HG03139 (cell line): Measurements from ENCODE around the gene RLN3.

Experiments
- ATAC-seq: cut with Tn5 transposase; IDR thresholded peaks from one replicate; pipeline ENCODE4 v1.9.1; 2021; ENCODE audit not compliant: unreplicated experiment

Gene RLN3, protein sequence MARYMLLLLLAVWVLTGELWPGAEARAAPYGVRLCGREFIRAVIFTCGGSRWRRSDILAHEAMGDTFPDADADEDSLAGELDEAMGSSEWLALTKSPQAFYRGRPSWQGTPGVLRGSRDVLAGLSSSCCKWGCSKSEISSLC

GRCh38 chr19:14027856-14028450, at the start of gene RLN3:
Gene RLN3, plus strand, starts transcription at chr19:14028148. Its CDS starts 57 bp downstream, at chr19:14028205.
- no peak for ATAC-seq

DNA sequence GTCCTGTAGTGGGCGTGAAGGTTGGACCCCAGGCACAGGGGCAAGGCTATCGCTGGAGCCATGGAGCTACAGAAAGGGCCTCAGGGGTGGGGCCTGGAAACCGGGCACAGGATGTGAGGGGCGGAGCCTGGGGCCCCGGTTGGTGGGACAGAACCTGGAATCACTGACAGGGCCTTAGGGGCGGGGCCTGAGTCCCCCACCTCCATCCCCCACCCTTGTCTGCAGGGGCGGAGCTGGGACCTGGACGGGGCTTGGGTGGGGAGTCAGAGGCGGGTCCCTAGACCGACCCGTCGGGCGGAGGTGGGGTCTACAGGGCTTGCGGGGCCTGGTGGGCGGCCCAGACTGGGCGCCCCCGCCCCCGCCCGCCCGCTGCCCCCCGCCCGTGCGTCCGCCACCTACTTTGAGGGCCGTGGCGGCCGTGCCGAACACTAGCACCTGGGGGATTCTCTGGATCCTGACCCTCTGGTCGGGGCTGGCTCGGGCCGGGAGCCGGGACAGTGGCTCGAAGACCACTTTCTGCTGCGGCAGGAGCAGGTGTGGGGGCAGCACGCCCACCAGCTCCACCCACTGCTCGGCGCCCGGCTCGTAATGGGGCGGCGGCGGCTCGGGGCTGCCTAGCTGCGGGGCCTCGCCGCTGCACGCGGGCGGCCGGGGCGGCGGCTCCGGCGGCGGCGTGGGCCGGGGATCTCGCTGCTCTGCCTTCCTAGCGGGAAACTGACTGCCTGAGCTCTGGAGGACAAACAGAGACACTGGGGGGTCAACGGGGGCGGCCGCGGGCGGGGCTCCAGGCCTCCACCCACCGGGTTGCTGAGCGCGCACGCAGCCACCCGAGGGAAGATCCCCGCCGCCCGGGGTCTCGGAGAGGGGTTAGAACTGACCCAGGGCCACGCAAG, 49.4 kb upstream of the RLN3 start:
- ATAC-seq, result no peak

- no peak for ATAC-seq
Measured at GRCh38 chr19:13979244-13979615, 48.7 kb upstream of the RLN3 start.

GRCh38 chr19:13979686-13980085, 48.3 kb upstream of the RLN3 start:
- ATAC-seq, result no peak

DNA sequence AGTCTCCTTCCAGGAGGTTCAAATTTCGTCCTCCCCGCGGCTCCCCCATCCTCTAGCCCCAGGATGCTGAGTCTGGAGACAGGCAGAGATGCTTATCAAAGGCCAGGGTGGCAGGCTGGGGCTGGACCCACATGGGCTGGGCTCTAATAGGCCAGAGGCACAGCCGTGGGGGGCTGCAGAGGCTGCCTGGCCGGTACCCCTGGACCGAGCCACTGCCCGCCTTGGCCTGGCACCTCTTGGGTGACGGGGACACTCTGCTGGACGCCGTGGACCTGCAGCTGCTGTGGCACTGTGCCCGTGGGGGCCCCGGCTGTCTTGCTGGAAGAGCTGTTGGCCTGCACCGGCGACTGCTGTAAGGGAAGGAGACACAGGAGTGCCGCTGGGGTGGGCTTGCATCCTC, 47.6 kb upstream of the RLN3 start:
- no peak for ATAC-seq

GRCh38 chr19:13981021-13981420, 46.9 kb upstream of the RLN3 start:
- ATAC-seq, result no peak

DNA sequence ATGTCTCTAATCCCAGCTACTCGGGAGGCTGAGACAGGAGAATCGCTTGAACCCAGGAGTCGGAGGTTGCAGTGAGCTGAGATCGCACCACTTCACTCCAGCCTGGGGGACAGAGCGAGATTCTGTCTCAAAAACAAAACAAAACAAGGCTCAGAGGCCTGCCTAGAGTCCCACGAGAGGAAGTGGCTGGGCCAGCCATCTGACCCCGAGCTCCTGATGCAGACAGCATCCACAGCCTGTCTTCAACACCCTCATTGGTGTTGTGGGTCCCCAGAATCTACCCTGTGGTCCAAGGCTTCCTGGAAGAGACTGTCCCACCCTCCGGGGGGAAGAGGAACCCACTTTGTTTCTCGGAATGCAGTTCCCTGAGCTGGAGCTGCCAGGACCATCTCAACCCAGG, 46.5 kb upstream of the RLN3 start:
- ATAC-seq, result no peak

DNA sequence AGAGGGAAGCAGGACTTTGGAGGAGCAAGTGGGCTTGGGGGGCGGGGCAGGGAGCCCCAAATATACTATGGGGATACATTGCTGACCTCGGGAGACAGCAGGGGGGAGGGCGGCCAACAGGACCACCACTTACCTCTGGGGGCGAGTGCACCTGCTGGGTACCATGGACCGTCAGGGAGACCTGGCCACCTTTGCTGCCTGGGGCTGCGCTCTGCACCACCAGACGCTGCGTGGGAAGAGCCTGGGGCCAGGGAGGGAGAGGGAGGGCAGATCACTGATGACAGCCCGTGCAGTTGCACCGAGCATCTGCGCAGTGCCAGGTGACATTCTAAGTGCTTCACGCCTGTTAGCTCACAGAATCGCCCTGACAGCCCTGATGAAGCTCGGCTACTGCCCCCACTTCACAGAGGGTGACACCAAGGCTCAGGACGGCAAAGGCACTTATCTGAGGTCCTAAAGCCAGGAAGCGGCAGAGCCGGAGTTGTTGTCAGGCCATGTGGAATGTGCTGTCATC, 45.9 kb upstream of the RLN3 start:
- ATAC-seq, result no peak

- ATAC-seq, result no peak
Measured at GRCh38 chr19:13982773-13983172, 45.2 kb upstream of the RLN3 start.

DNA sequence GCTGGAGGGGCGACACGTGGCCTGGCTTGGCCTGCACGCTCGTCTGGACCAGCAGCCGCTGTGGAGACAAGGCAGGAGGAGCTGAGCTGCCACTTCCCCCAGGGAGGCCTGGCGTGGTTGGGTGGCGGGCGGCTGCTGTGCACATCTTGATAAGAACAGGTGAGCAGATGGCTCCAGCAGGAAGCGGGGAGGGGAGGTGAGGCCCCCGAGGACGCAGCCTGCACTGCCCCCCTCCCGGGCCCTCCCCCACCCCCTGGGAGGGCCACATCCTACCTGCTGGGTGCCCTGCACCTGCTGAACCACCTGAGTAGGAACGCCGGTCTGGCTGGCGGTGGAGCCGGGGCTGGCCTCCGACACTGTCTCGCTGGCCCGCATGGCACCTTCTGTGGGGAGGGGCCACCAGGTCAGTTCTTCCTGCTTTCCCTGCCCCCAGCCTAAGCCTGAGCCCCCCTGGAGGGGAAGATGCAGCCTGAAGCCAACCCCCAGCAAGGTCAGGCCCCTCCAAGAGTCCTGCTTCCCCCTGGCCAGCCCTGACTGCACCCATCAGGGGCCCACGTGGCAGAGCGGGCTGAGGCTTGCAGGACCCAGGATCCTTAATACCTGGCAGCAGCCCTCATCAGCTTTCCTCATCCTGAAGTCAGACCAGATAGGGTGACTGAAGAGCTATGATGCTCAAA, 44.6 kb upstream of the RLN3 start:
- no peak for ATAC-seq

- ATAC-seq, result no peak
Measured at GRCh38 chr19:13984186-13984585, 43.8 kb upstream of the RLN3 start.

DNA sequence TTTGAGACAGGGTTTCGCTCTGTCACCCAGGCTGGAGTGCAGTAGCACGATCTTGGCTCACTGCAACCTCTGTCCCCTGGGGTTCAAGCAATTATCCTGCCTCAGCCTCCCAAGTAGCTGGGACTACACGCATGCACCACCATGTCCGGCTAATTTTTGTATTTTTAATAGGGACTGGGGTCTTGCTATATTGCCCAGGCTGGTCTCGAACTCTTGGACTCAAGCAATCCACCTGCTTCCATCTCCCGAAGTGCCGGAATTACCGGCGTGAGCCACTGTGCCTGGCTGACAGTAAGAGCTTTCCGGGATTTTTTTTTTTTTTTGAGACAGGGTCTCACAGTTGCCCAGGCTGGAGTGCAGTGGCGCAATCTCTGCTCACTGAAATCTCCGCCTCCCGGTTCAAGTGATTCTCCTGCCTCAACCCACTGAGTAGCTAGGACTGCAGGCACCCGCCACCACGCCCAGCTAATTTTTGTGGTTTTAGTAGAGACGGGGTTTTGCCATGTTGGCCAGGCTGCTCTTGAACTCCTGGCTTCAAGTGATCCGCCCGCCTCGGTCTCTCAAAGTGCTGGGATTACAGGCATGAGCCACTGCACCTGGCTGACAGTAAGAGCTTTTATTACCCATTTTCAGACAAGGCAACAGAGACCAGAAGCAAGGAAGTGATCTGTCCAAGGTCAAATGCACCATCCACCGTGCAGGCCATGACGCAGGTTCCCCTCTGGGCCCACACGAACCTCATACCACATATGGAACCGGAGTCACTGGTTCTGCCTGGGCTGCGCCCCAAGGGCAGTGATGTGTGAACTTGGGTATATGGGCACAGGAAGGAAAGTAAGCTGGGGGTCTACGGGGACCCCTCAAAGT, 42.8 kb upstream of the RLN3 start:
- ATAC-seq, result no peak

- ATAC-seq, result no peak
Measured at GRCh38 chr19:13985771-13986347, 42.1 kb upstream of the RLN3 start.

- peak; percentile 79 for ATAC-seq
Measured at GRCh38 chr19:13986348-13986904, 41.5 kb upstream of the RLN3 start.

DNA sequence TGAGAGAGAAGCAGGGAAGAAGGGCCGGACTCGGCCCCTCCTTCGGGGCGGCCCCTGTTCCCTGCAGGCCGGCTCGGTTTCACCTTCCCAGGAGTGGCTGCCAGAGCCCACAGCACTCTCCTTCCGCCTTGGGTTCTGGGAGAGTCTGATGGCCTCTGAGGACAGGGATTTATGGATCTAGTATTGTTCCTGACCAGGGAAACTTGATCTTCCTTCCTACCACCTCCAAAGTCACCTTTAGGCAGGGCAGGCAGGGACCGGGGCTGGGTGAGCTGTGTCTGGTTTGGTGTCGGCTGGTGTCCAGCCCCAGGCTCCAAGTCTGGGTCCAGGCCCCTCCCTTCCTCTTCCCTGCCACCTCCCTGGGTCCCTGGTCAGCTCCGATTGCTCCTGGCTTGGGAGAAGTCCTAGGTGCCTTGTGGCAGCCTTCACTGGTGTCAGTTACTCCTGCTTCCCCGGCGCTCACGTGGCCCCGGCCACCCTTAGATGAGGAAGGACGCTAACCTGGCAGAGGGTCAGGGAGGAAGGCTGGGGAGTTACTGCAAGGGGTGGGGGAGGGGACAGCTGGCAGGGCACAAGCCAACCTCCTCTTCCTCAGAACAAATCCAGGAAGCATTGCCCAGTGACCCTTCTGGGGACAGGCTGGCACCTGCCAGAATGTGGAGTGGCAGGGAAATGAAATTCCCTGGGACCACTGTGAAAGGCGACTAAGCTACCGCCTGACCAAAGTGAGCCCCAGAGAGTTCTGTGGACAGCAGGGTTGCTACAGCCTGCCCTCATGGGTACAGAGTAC, 40.7 kb upstream of the RLN3 start:
- no peak for ATAC-seq

GRCh38 chr19:13989487-13989886, 38.5 kb upstream of the RLN3 start:
- ATAC-seq, result no peak

- ATAC-seq, result no peak
Measured at GRCh38 chr19:13990085-13990484, 37.9 kb upstream of the RLN3 start.

- ATAC-seq, result no peak
Measured at GRCh38 chr19:13992025-13992424, 35.9 kb upstream of the RLN3 start.
